Right cardiac atrium (tissue), 5 donors: ENCODE results near the gene BTBD2. TPM values are rescaled to one million over a fixed set of nuclear protein-coding genes. Genes with fewer than 3 reads are reported as not detected.
"Not testable (repeated sequence)": the region's sequence is repeated elsewhere in the genome, so short reads cannot be mapped to it uniquely, and the experiment has no call there.

Source experiments
- ATAC-seq, 2 donors: fragments of 200-7000 bp; cut with Tn5 transposase; one replicate each; pipeline versions ENCODE4 v1.8.0 to v1.9.1; 2020; ENCODE audit warnings: moderate library complexity in 2 of 2, mild to moderate bottlenecking in 1 of 2
- DNase-seq, 3 donors: peaks; one replicate each; pipeline ENCODE4 v3.0.0-alpha.2; 2020
- H3K27ac ChIP-seq: one replicate; pipeline ENCODE4 v1.5.1; 2013; ENCODE audit warnings: mild to moderate bottlenecking, low read length, control low read depth, moderate library complexity
- H3K27me3 ChIP-seq: one replicate; pipeline ENCODE4 v1.6.1; 2013; ENCODE audit not compliant: control insufficient read depth, insufficient read depth
- H3K4me1 ChIP-seq: one replicate; pipeline ENCODE4 v1.6.1; 2013; ENCODE audit warnings: low read length; ENCODE audit not compliant: control insufficient read depth, insufficient read depth
- H3K4me3 ChIP-seq: one replicate; pipeline ENCODE4 v1.5.1; 2013; ENCODE audit warnings: low read length, control low read depth
- H3K9me3 ChIP-seq: one replicate; pipeline ENCODE4 v1.6.1; 2013; ENCODE audit warnings: low read length; ENCODE audit not compliant: control insufficient read depth
- WGBS: extraction: QIAGEN DNeasy Blood & Tissue Kit; methylation state at CpG from one replicate; pipeline ENCODE4 v1.1.7; 2013; 5-methylcytosine and 5-hydroxymethylcytosine counted together
- intact Hi-C, 4 donors: fragments of 100-400 bp; cut with DNase I; formaldehyde crosslinking; loops; one replicate each; pipeline versions ENCODE4 v1.11.0 to v1.14.0; 2022 to 2023
- polyA plus RNA-seq: library from polyadenylated mRNA; stranded (reverse); fragments of 200-250 nt; gene quantifications from one replicate; pipeline ENCODE4 v1.2.3, GENCODE V29; 2013
- total RNA-seq, 4 donors: library from RNA; stranded (reverse); fragmentation: NEBNext Ultra II Directional; extraction: Animal tissue kit (Norgen Biotek cat#: 25700); gene quantifications; one replicate each; pipeline ENCODE4 v1.2.1, GENCODE V29; 2021
- donor health status: healthy with polysubstance abuse.
- donor health status: DM: no; HTN: yes; CAD: no.
- donor health status: DM: no; HTN: no; CAD: no.
- donor health status: DM: no; HTN: yes; CAD: no; lungs with severe emphysema.
- donor health status: DM: yes; HTN: yes; CAD: no.

The BTBD2 gene
- total and polyA plus RNA-seq, 5 donors = 39.3 to 68.4 (median 61.5) TPM

- Histone ChIP-seq H3K4me1 (no peaks in the 10 kb centered on the region), H3K27ac (no peak overlapping the region), H3K27me3 (no peaks in the 10 kb centered on the region), H3K9me3 (no peaks in the 10 kb centered on the region), H3K4me3 (no peak overlapping the region)
- intact Hi-C loops = no loop called here
- DNase-seq (peak in 1 of 3 donors; percentile 34), ATAC-seq (no peak)
- WGBS = 92% methylated on average over 26 of the region's 26 CpGs
These were observed 15.5 kb downstream of the BTBD2 start for GRCh38 chr19:1999856-2000515.

GRCh38 chr19:1998712-1999708 lies 16.5 kb downstream of the BTBD2 start:
- 94% methylated on average over 52 of the region's 52 CpGs for WGBS
- no peaks in the 10 kb centered on the region for H3K9me3 ChIP-seq
- H3K4me1 ChIP-seq = no peaks in the 10 kb centered on the region
- intact Hi-C loops = no loop called here
- ATAC-seq = peak; percentile 15 to 22
- no peak overlapping the region for H3K4me3 ChIP-seq
- DNase-seq = peak in 1 of 3 donors; percentile 48
- no peaks in the 10 kb centered on the region for H3K27me3 ChIP-seq
- H3K27ac ChIP-seq = no peak overlapping the region

- Histone ChIP-seq H3K4me1 (no peaks in the 10 kb centered on the region), H3K27ac (no peak overlapping the region), H3K9me3 (no peaks in the 10 kb centered on the region), H3K4me3 (no peak overlapping the region), H3K27me3 (no peaks in the 10 kb centered on the region)
- intact Hi-C loops = no loop called here
- WGBS = 94% methylated on average over 31 of the region's 31 CpGs
- DNase-seq (peak in 1 of 3 donors; percentile 50), ATAC-seq (no peak)
These were observed 17.9 kb downstream of the BTBD2 start for GRCh38 chr19:1997353-1998233.

GRCh38 chr19:1992759-1993260 lies 22.7 kb downstream of the BTBD2 start:
- no peaks in the 10 kb centered on the region for H3K4me1 ChIP-seq
- 88% methylated on average over 44 of the region's 44 CpGs for WGBS
- H3K27me3 ChIP-seq = no peaks in the 10 kb centered on the region
- H3K9me3 ChIP-seq = no peaks in the 10 kb centered on the region
- intact Hi-C loops = no loop called here
- ATAC-seq = peak; percentile 28 to 44
- no peak overlapping the region for H3K27ac ChIP-seq
- peak in 1 of 3 donors; percentile 58 for DNase-seq
- no peak overlapping the region for H3K4me3 ChIP-seq

- intact Hi-C loops = no loop called here
- DNase-seq (peak in 1 of 3 donors; percentile 31), ATAC-seq (no peak)
- Histone ChIP-seq H3K4me3 (no peak overlapping the region), H3K27me3 (no peaks in the 10 kb centered on the region), H3K27ac (no peak overlapping the region), H3K4me1 (no peaks in the 10 kb centered on the region), H3K9me3 (no peaks in the 10 kb centered on the region)
- 88% methylated on average over 30 of the region's 30 CpGs for WGBS
These were observed 24.2 kb downstream of the BTBD2 start for GRCh38 chr19:1991018-1991913.

- Histone ChIP-seq H3K27me3 (no peaks in the 10 kb centered on the region), H3K4me1 (no peaks in the 10 kb centered on the region), H3K9me3 (no peaks in the 10 kb centered on the region), H3K27ac (no peak overlapping the region), H3K4me3 (no peak overlapping the region)
- intact Hi-C loops = no loop called here
- DNase-seq = peak in 1 of 3 donors; percentile 42
- no peak for ATAC-seq
- WGBS = 96% methylated on average over 34 of the region's 34 CpGs
These were observed 25.1 kb downstream of the BTBD2 start for GRCh38 chr19:1990230-1991017.

- intact Hi-C loops = no loop called here
- Histone ChIP-seq H3K9me3 (no peaks in the 10 kb centered on the region), H3K27ac (no peak overlapping the region), H3K27me3 (no peaks in the 10 kb centered on the region), H3K4me3 (no peak overlapping the region), H3K4me1 (no peaks in the 10 kb centered on the region)
- peak in 1 of 3 donors; percentile 49 for DNase-seq
- no peak for ATAC-seq
- 90% methylated on average over 40 of the region's 40 CpGs for WGBS
These were observed 25.8 kb downstream of the BTBD2 start for GRCh38 chr19:1989513-1990229.

- H3K27me3 ChIP-seq, H3K27ac ChIP-seq, H3K4me1 ChIP-seq, intact Hi-C loops, ATAC-seq, H3K9me3 ChIP-seq, DNase-seq, H3K4me3 ChIP-seq: not testable (repeated sequence)
- 86% methylated on average over 10 of the region's 10 CpGs for WGBS
These were observed 27.1 kb downstream of the BTBD2 start for GRCh38 chr19:1988464-1988863.
